ENCODE results near the gene LANCL3.

DNA sequence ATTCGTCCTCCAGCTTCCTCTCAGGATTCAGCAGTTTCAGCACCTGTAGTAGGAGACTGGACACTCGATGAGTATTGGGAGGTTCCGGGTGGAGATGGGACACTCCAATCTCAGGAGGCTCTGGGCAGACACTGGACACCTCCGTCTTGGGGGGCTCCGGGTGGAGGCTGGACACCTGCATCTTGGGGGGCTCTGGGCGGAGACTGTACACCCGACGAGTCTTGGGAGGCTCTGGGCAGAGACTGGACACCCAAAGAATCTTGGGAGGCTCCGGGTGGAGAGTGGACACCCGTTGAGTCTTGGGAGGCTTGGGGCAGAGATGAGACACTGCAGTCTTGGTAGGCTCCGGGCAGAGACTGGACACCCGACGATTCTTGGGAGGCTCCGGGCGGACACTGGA, 28.7 kb upstream of the LANCL3 start:
- TF ChIP-seq, protein P1, sequence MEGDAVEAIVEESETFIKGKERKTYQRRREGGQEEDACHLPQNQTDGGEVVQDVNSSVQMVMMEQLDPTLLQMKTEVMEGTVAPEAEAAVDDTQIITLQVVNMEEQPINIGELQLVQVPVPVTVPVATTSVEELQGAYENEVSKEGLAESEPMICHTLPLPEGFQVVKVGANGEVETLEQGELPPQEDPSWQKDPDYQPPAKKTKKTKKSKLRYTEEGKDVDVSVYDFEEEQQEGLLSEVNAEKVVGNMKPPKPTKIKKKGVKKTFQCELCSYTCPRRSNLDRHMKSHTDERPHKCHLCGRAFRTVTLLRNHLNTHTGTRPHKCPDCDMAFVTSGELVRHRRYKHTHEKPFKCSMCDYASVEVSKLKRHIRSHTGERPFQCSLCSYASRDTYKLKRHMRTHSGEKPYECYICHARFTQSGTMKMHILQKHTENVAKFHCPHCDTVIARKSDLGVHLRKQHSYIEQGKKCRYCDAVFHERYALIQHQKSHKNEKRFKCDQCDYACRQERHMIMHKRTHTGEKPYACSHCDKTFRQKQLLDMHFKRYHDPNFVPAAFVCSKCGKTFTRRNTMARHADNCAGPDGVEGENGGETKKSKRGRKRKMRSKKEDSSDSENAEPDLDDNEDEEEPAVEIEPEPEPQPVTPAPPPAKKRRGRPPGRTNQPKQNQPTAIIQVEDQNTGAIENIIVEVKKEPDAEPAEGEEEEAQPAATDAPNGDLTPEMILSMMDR (IDR thresholded peaks at IDR 0.05; ENCODE audit: insufficient read depth, low read depth, low read length) = no peak
- TF ChIP-seq EZH2 (IDR thresholded peaks at IDR 0.05; ENCODE audit: insufficient read depth, low read length) = no peak
